MM.1S (cell line): ENCODE results near the gene APBB1.

Experiments
- DNase-seq: peaks from one replicate; pipeline ENCODE4 v3.0.0-alpha.2; 2015
- H2AFZ ChIP-seq: fragments of 300-600 bp; sonication (generic); 2 replicates; pipeline ENCODE4 v1.6.0; 2016; ENCODE audit warnings: antibody characterized with exemption, low read length
- H3F3A ChIP-seq: fragments of 300-600 bp; sonication (generic); 2 replicates; pipeline ENCODE4 v1.6.1; 2016; ENCODE audit warnings: mild to moderate bottlenecking, antibody characterized with exemption, low read length, moderate library complexity, mixed read lengths; ENCODE audit not compliant: insufficient read depth
- H3K27ac ChIP-seq: fragments of 300-600 bp; sonication (generic); 2 replicates; pipeline ENCODE4 v1.5.1; 2016; ENCODE audit warnings: mild to moderate bottlenecking, low read length
- H3K27me3 ChIP-seq: fragments of 300-600 bp; sonication (generic); replicated peaks from 2 replicates; pipeline ENCODE4 v1.6.0; 2016; ENCODE audit warnings: low read length; ENCODE audit not compliant: insufficient read depth
- H3K36me3 ChIP-seq: fragments of 300-600 bp; sonication (generic); replicated peaks from 2 replicates; pipeline ENCODE4 v1.6.1; 2016; ENCODE audit warnings: mild to moderate bottlenecking, low read length, mixed read lengths; ENCODE audit not compliant: insufficient read depth
- H3K4me1 ChIP-seq: fragments of 300-600 bp; sonication (generic); 2 replicates; pipeline ENCODE4 v1.6.1; 2016; ENCODE audit warnings: low read length, mixed read lengths
- H3K4me2 ChIP-seq: fragments of 300-600 bp; sonication (generic); 2 replicates; pipeline ENCODE4 v1.6.0; 2016; ENCODE audit warnings: low read depth, low read length
- H3K4me3 ChIP-seq: fragments of 300-600 bp; sonication (generic); 2 replicates; pipeline ENCODE4 v1.5.1; 2016; ENCODE audit warnings: low read length, mixed read lengths
- H3K79me2 ChIP-seq: fragments of 300-600 bp; sonication (generic); 2 replicates; pipeline ENCODE4 v1.6.1; 2016; ENCODE audit warnings: mixed run types, low read length, mixed read lengths
- H3K9ac ChIP-seq: fragments of 300-600 bp; sonication (generic); 2 replicates; pipeline ENCODE4 v1.6.1; 2016; ENCODE audit warnings: low read length, mixed read lengths
- H3K9me2 ChIP-seq: fragments of 300-600 bp; sonication (generic); replicated peaks from 2 replicates; pipeline ENCODE4 v1.6.1; 2016; ENCODE audit warnings: mild to moderate bottlenecking, low read length, mixed read lengths; ENCODE audit not compliant: insufficient read depth
- H3K9me3 ChIP-seq: fragments of 300-600 bp; sonication (generic); replicated peaks from 2 replicates; pipeline ENCODE4 v1.6.1; 2016; ENCODE audit warnings: mild to moderate bottlenecking, low read length, mixed read lengths; ENCODE audit not compliant: insufficient read depth
- H4K20me1 ChIP-seq: fragments of 300-600 bp; sonication (generic); 2 replicates; pipeline ENCODE4 v1.6.1; 2016; ENCODE audit warnings: mild to moderate bottlenecking, low read length, moderate library complexity, mixed read lengths; ENCODE audit not compliant: insufficient read depth
- CTCF ChIP-seq: fragments of 300-600 bp; sonication (generic); IDR thresholded peaks from 2 replicates; pipeline ENCODE4 v1.5.1; 2016; ENCODE audit warnings: antibody characterized with exemption, low read length, mixed read lengths
- EZH2 ChIP-seq: fragments of 300-600 bp; sonication (generic); optimal IDR thresholded peaks from 2 replicates; pipeline ENCODE3; 2017; ENCODE audit warnings: low read depth, mild to moderate bottlenecking, antibody characterized with exemption, low read length, mixed read lengths
- EZH2phosphoT487 ChIP-seq: fragments of 300-600 bp; sonication (generic); IDR thresholded peaks from 2 replicates; pipeline ENCODE4 v1.6.1; 2018; ENCODE audit warnings: antibody characterized with exemption, low read length

Gene APBB1

GRCh38 chr11:6345366-6345765 lies 73.5 kb downstream of the APBB1 start:
- DNase-seq: no peak
- no peak overlapping the region for H3K27ac ChIP-seq
- no peaks in the 10 kb centered on the region for H4K20me1 ChIP-seq
- no peaks in the 10 kb centered on the region for H3K9me3 ChIP-seq
- H3K4me2 ChIP-seq: no peak overlapping the region
- H3F3A ChIP-seq: no peaks in the 10 kb centered on the region
- H3K27me3 ChIP-seq: no peaks in the 10 kb centered on the region
- H3K9ac ChIP-seq: no peak overlapping the region
- no peak overlapping the region for H3K4me3 ChIP-seq
- H3K36me3 ChIP-seq: no peaks in the 10 kb centered on the region
- no peaks in the 10 kb centered on the region for H3K4me1 ChIP-seq
- TF ChIP-seq CTCF: no peak
- no peak for TF ChIP-seq EZH2phosphoT487
- TF ChIP-seq EZH2: no peak
- no peak overlapping the region for H2AFZ ChIP-seq
- no peaks in the 10 kb centered on the region for H3K79me2 ChIP-seq
- no peaks in the 10 kb centered on the region for H3K9me2 ChIP-seq
